HepG2 (cell line): ENCODE data around the gene MTRR. TPM values are rescaled to one million over a fixed set of nuclear protein-coding genes. Genes with fewer than 3 reads are reported as not detected.

Experiments
- ATAC-seq: fragments of 200-7000 bp; cut with Tn5 transposase; 3 replicates; pipeline ENCODE4 v1.9.1; 2020; ENCODE audit warnings: mild to moderate bottlenecking, moderate library complexity
- BruUV-seq: library from RNA; stranded (reverse); fragments of 400-500 nt; replicated peaks from 2 replicates; lab custom pipeline; 2021; lab: Mats Ljungman, UMichigan
- CTCF ChIA-PET: fragments of 300-600 bp; formaldehyde crosslinking; extraction: SDS; loops from one replicate; lab custom pipeline; 2021; ENCODE audit warnings: low total read pairs, inconsistent platforms, low intra/inter-chr PET ratio; lab: Yijun Ruan, JAX
- POLR2A ChIA-PET: fragments of 350-600 bp; sonication (Branson Sonifier 250); formaldehyde crosslinking; loops from one replicate; lab custom pipeline; 2020; ENCODE audit warnings: antibody characterized with exemption, inconsistent platforms; lab: Yijun Ruan, JAX
- DNase-seq: peaks from one replicate; pipeline ENCODE4 v3.0.0-alpha.2; 2015; ENCODE audit warnings: low spot score
- FAIRE-seq: peaks from 3 replicates; lab custom pipeline; 2011; peaks lifted over from hg19 to GRCh38; lab: Jason Lieb, UNC
- H2AFZ ChIP-seq: one replicate; pipeline ENCODE4 v1.6.1; 2011; ENCODE audit warnings: low read length, inconsistent platforms
- H3K27ac ChIP-seq: fragments of 300-600 bp; 3 replicates; pipeline ENCODE4 v1.8.0; 2011; ENCODE audit warnings: mixed run types, mild to moderate bottlenecking, mixed read lengths, low read length, inconsistent platforms; ENCODE audit not compliant: insufficient read depth; ENCODE audit errors: extremely low read length
- H3K27me3 ChIP-seq, 2 experiments: fragments of 200-600 bp in 1 of 2; 2 replicates in 1 of 2; 3 replicates in 1 of 2; pipeline versions ENCODE4 v1.6.0 to v1.8.0; 2011; ENCODE audit warnings: low read length in 2 of 2, mild to moderate bottlenecking in 2 of 2, moderate library complexity in 2 of 2, inconsistent platforms in 1 of 2; ENCODE audit not compliant: insufficient read depth in 2 of 2, control insufficient read depth in 1 of 2
- H3K36me3 ChIP-seq, 2 experiments: fragments of 200-600 bp in 1 of 2; replicated peaks in 1 of 2; 2 replicates in 1 of 2; 3 replicates in 1 of 2; pipeline versions ENCODE4 v1.5.1 to v1.8.0; 2011; ENCODE audit warnings: low read length in 2 of 2, inconsistent platforms in 1 of 2; ENCODE audit not compliant: insufficient read depth in 2 of 2, control insufficient read depth in 1 of 2
- H3K4me1 ChIP-seq: 2 replicates; pipeline ENCODE4 v1.5.1; 2012; ENCODE audit warnings: low read length, inconsistent platforms; ENCODE audit not compliant: insufficient read depth
- H3K4me2 ChIP-seq: 2 replicates; pipeline ENCODE4 v1.6.0; 2011; ENCODE audit warnings: low read depth, low read length, inconsistent platforms
- H3K4me3 ChIP-seq, 3 experiments: fragments of 200-600 bp in 1 of 3; sonication (generic), shearing (Covaris generic) in 1 of 3; replicated peaks in 1 of 3; 2 replicates each; pipeline ENCODE4 v1.5.1; 2011 to 2016; ENCODE audit warnings: low read length in 3 of 3, inconsistent platforms in 2 of 3, low read depth in 2 of 3, mild to moderate bottlenecking in 2 of 3, control low read depth in 1 of 3, mixed read lengths in 1 of 3; ENCODE audit not compliant: insufficient read depth in 1 of 3
- H3K79me2 ChIP-seq: one replicate; pipeline ENCODE4 v1.6.1; 2011; ENCODE audit warnings: low read length, inconsistent platforms; ENCODE audit not compliant: insufficient read depth
- H3K9ac ChIP-seq: 2 replicates; pipeline ENCODE4 v1.6.0; 2011; ENCODE audit warnings: mild to moderate bottlenecking, low read depth, low read length, inconsistent platforms; ENCODE audit not compliant: insufficient read depth
- H3K9me3 ChIP-seq: 2 replicates; pipeline ENCODE4 v1.5.1; 2012; ENCODE audit warnings: mild to moderate bottlenecking, low read length
- H4K20me1 ChIP-seq: 2 replicates; pipeline ENCODE4 v1.6.0; 2011; ENCODE audit warnings: inconsistent platforms, mild to moderate bottlenecking, low read length, moderate library complexity; ENCODE audit not compliant: insufficient read depth
- SRSF1 ChIP-seq: fragments of 200-400 bp; formaldehyde crosslinking; optimal IDR thresholded peaks from 2 replicates; pipeline ENCODE3; 2017; ENCODE audit warnings: mild to moderate bottlenecking, low read depth, low read length, moderate library complexity
- WGBS: methylation state at CpG from one replicate; pipeline ENCODE4 v1.1.6; 2017; ENCODE audit warnings: low lambda C conversion rate; 5-methylcytosine and 5-hydroxymethylcytosine counted together
- in situ Hi-C: cut with HindIII; loops from 2 replicates; pipeline ENCODE4 v1.10.0; 2017; ENCODE audit warnings: low pct_unique_long_range_greater_than_20kb; ENCODE audit not compliant: extremely low pct_ligation_motif_present
- intact Hi-C: fragments of 100-400 bp; cut with micrococcal nuclease; formaldehyde crosslinking; loops from one replicate; pipeline ENCODE4 v1.10.0; 2022; ENCODE audit not compliant: unreplicated experiment
- polyA plus RNA-seq, 8 experiments: library from polyadenylated mRNA; depleted of rRNA in 3 of 8; stranded (reverse) in 7 of 8; unstranded in 1 of 8; fragments of >200 nt; fragmentation: Illumina TruSeq in 4 of 8; extraction: Trizol in 4 of 8; gene quantifications; 2 replicates each; pipeline versions ENCODE4 v1.2.1 to v1.2.3, GENCODE V29; 2011 to 2016; ENCODE audit warnings: low read depth in 4 of 8, missing spikeins in 1 of 8, mixed read lengths in 1 of 8; ENCODE audit not compliant: insufficient read depth in 1 of 8
- total RNA-seq, 5 experiments: library from RNA; depleted of rRNA; stranded (reverse); fragments of >200 nt; fragmentation: Illumina TruSeq; extraction: Trizol; gene quantifications; 2 replicates each; pipeline ENCODE4 v1.2.3, GENCODE V29; 2016; ENCODE audit warnings: low read depth in 1 of 5
- TF ChIP-seq, protein P1 (sequence below): fragments of 450-650 bp; IDR thresholded peaks from 2 replicates; pipeline ENCODE4 v1.6.1; 2017; ENCODE audit warnings: mild to moderate bottlenecking
- TF ChIP-seq, protein P2 (sequence below): sonication (generic); formaldehyde crosslinking; IDR thresholded peaks from 2 replicates; pipeline ENCODE4 v1.4.0; 2020; ENCODE audit warnings: missing genetic modification reagents, borderline replicate concordance
- TF ChIP-seq, protein P3 (sequence below): sonication (generic); formaldehyde crosslinking; IDR thresholded peaks from 2 replicates; pipeline ENCODE4 v1.5.0; 2020; ENCODE audit warnings: mild to moderate bottlenecking, missing genetic modification reagents, borderline replicate concordance
- TF ChIP-seq, protein P4 (sequence below): IDR thresholded peaks from 2 replicates; pipeline ENCODE4 v1.6.1; 2016; ENCODE audit warnings: low read depth, borderline replicate concordance

MTRR gene
- total and polyA plus RNA-seq, 2 of the 13 experiments (the other 11 are each of a cell fraction or from before 2014, with no cell fraction given), result 39.2 to 59.2 TPM

DNA sequence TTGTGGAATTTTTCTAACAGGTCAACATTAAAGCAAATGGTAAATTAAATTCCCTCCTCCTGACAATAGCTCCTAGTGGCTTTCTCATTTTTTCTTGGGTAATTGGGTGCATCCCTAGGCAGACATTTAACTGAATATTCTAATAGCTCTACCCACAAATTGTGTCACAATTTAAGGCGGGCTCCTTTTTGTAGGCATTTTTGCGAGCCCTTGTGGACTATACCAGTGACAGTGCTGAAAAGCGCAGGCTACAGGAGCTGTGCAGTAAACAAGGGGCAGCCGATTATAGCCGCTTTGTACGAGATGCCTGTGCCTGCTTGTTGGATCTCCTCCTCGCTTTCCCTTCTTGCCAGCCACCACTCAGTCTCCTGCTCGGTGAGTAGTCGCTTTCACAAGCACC lies 20.0 kb downstream of the MTRR start:
- Histone ChIP-seq H3K36me3 (peaks cover 20 to 75% of the 10 kb centered on the region in 2 experiments), H3K79me2 (no peaks in the 10 kb centered on the region), H3K9ac (no peak overlapping the region), H3K4me2 (no peak overlapping the region), H2AFZ (no peak overlapping the region), H3K9me3 (no peaks in the 10 kb centered on the region), H3K4me3 (no peak overlapping the region), H3K27ac (no peak overlapping the region), H3K27me3 (no peaks in the 10 kb centered on the region), H3K4me1 (no peaks in the 10 kb centered on the region), H4K20me1 (no peaks in the 10 kb centered on the region)
- in situ Hi-C loops (no loop called here), intact Hi-C loops (loop anchor here (5.0 kb wide), 1 partner anchor 1318 kb away; no protein-coding TSS in a partner anchor)
- ChIA-PET CTCF (no interaction called here), POLR2A (no interaction called here)
- ATAC-seq, result no peak
- DNase-seq, result no peak
- no TSS peak for BruUV-seq
- no peak for FAIRE-seq
- over 99% methylated on average over 9 of the region's 9 CpGs for WGBS
- TF ChIP-seq SRSF1, result no peak
- TF ChIP-seq, protein P1, sequence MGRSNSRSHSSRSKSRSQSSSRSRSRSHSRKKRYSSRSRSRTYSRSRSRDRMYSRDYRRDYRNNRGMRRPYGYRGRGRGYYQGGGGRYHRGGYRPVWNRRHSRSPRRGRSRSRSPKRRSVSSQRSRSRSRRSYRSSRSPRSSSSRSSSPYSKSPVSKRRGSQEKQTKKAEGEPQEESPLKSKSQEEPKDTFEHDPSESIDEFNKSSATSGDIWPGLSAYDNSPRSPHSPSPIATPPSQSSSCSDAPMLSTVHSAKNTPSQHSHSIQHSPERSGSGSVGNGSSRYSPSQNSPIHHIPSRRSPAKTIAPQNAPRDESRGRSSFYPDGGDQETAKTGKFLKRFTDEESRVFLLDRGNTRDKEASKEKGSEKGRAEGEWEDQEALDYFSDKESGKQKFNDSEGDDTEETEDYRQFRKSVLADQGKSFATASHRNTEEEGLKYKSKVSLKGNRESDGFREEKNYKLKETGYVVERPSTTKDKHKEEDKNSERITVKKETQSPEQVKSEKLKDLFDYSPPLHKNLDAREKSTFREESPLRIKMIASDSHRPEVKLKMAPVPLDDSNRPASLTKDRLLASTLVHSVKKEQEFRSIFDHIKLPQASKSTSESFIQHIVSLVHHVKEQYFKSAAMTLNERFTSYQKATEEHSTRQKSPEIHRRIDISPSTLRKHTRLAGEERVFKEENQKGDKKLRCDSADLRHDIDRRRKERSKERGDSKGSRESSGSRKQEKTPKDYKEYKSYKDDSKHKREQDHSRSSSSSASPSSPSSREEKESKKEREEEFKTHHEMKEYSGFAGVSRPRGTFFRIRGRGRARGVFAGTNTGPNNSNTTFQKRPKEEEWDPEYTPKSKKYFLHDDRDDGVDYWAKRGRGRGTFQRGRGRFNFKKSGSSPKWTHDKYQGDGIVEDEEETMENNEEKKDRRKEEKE, result no peak
- TF ChIP-seq, protein P2, sequence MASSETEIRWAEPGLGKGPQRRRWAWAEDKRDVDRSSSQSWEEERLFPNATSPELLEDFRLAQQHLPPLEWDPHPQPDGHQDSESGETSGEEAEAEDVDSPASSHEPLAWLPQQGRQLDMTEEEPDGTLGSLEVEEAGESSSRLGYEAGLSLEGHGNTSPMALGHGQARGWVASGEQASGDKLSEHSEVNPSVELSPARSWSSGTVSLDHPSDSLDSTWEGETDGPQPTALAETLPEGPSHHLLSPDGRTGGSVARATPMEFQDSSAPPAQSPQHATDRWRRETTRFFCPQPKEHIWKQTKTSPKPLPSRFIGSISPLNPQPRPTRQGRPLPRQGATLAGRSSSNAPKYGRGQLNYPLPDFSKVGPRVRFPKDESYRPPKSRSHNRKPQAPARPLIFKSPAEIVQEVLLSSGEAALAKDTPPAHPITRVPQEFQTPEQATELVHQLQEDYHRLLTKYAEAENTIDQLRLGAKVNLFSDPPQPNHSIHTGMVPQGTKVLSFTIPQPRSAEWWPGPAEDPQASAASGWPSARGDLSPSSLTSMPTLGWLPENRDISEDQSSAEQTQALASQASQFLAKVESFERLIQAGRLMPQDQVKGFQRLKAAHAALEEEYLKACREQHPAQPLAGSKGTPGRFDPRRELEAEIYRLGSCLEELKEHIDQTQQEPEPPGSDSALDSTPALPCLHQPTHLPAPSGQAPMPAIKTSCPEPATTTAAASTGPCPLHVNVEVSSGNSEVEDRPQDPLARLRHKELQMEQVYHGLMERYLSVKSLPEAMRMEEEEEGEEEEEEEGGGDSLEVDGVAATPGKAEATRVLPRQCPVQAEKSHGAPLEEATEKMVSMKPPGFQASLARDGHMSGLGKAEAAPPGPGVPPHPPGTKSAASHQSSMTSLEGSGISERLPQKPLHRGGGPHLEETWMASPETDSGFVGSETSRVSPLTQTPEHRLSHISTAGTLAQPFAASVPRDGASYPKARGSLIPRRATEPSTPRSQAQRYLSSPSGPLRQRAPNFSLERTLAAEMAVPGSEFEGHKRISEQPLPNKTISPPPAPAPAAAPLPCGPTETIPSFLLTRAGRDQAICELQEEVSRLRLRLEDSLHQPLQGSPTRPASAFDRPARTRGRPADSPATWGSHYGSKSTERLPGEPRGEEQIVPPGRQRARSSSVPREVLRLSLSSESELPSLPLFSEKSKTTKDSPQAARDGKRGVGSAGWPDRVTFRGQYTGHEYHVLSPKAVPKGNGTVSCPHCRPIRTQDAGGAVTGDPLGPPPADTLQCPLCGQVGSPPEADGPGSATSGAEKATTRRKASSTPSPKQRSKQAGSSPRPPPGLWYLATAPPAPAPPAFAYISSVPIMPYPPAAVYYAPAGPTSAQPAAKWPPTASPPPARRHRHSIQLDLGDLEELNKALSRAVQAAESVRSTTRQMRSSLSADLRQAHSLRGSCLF (CRISPR knock-in tag), result no peak
- TF ChIP-seq, protein P3, sequence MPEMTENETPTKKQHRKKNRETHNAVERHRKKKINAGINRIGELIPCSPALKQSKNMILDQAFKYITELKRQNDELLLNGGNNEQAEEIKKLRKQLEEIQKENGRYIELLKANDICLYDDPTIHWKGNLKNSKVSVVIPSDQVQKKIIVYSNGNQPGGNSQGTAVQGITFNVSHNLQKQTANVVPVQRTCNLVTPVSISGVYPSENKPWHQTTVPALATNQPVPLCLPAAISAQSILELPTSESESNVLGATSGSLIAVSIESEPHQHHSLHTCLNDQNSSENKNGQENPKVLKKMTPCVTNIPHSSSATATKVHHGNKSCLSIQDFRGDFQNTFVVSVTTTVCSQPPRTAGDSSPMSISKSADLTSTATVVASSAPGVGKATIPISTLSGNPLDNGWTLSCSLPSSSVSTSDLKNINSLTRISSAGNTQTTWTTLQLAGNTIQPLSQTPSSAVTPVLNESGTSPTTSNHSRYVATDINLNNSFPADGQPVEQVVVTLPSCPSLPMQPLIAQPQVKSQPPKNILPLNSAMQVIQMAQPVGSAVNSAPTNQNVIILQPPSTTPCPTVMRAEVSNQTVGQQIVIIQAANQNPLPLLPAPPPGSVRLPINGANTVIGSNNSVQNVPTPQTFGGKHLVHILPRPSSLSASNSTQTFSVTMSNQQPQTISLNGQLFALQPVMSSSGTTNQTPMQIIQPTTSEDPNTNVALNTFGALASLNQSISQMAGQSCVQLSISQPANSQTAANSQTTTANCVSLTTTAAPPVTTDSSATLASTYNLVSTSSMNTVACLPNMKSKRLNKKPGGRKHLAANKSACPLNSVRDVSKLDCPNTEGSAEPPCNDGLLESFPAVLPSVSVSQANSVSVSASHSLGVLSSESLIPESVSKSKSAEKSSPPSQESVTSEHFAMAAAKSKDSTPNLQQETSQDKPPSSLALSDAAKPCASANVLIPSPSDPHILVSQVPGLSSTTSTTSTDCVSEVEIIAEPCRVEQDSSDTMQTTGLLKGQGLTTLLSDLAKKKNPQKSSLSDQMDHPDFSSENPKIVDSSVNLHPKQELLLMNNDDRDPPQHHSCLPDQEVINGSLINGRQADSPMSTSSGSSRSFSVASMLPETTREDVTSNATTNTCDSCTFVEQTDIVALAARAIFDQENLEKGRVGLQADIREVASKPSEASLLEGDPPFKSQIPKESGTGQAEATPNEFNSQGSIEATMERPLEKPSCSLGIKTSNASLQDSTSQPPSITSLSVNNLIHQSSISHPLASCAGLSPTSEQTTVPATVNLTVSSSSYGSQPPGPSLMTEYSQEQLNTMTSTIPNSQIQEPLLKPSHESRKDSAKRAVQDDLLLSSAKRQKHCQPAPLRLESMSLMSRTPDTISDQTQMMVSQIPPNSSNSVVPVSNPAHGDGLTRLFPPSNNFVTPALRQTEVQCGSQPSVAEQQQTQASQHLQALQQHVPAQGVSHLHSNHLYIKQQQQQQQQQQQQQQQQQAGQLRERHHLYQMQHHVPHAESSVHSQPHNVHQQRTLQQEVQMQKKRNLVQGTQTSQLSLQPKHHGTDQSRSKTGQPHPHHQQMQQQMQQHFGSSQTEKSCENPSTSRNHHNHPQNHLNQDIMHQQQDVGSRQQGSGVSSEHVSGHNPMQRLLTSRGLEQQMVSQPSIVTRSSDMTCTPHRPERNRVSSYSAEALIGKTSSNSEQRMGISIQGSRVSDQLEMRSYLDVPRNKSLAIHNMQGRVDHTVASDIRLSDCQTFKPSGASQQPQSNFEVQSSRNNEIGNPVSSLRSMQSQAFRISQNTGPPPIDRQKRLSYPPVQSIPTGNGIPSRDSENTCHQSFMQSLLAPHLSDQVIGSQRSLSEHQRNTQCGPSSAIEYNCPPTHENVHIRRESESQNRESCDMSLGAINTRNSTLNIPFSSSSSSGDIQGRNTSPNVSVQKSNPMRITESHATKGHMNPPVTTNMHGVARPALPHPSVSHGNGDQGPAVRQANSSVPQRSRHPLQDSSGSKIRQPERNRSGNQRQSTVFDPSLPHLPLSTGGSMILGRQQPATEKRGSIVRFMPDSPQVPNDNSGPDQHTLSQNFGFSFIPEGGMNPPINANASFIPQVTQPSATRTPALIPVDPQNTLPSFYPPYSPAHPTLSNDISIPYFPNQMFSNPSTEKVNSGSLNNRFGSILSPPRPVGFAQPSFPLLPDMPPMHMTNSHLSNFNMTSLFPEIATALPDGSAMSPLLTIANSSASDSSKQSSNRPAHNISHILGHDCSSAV (CRISPR knock-in tag), result no peak
- TF ChIP-seq, protein P4, sequence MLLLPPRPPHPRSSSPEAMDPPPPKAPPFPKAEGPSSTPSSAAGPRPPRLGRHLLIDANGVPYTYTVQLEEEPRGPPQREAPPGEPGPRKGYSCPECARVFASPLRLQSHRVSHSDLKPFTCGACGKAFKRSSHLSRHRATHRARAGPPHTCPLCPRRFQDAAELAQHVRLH (CRISPR knock-in tag), result no peak
